Measurements from ENCODE around the gene ADARB2. TPM values are rescaled to one million over a fixed set of nuclear protein-coding genes. Genes with fewer than 3 reads are reported as not detected.

Gene ADARB2
- total and polyA plus RNA-seq, 10 of the 15 experiments (the other 5 are each of a cell fraction or from before 2014, with no cell fraction given) = 0.02 to 4.1 (median 0.76) TPM

DNA sequence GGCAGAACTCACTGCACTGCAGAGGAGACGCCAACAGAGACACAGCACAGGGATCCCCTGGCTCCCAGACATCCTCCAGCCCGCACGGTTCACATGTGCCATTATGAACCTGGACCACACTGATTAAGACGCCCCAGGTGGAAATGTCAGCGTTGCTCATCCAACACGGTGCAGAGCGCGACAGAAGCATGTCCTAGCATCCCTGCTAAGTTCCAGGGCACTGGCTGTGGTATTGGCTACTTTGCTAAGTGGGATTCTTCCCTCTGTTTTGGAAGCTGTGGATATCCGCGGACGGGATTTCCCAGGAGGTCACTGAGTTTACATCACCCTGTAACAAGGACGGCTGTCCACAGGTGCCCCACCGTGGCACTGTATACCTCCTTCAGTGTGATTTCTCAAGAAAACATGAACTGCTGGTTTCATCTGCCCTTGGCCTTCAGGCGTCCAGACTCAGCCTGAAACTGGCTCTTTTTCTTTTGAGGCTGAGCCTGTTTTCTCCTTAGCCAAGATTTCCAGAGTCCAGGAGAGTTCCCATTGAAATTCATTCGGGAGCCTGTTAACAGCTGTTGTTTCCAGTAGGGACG lies 357.1 kb downstream of the ADARB2 start:
- 29% methylated on average over 16 of the region's 16 CpGs for WGBS (ENCODE audit: insufficient coverage, insufficient replicate concordance, low lambda C conversion rate, missing lambda C conversion rate)
- Histone ChIP-seq H4K20me1 (ENCODE audit: control insufficient read depth, insufficient read depth) (no peaks in the 10 kb centered on the region), H3K4me3 (no peak overlapping the region), H2AFZ (ENCODE audit: control insufficient read depth, low read depth, low read length) (no peak overlapping the region), H3K27ac (ENCODE audit: control insufficient read depth, insufficient read depth) (no peak overlapping the region), H3K9ac (ENCODE audit: control insufficient read depth, insufficient read depth, low read length) (no peak overlapping the region), H3K9me3 (replicated peaks; ENCODE audit: control insufficient read depth, insufficient read depth, low read length) (no peaks in the 10 kb centered on the region), H3K4me2 (ENCODE audit: control insufficient read depth, insufficient read depth) (no peak overlapping the region), H3K27me3 (replicated peaks in 1 of 2; ENCODE audit: control insufficient read depth in 2 of 2, insufficient read depth in 2 of 2, low read length in 1 of 2) (no peaks in the 10 kb centered on the region), H3K4me1 (ENCODE audit: control insufficient read depth, insufficient read depth, low read length) (no peaks in the 10 kb centered on the region), H3K79me2 (ENCODE audit: control insufficient read depth, insufficient read depth, low read length) (no peaks in the 10 kb centered on the region), H3K36me3 (ENCODE audit: control insufficient read depth in 2 of 2, insufficient read depth in 2 of 2, low read length in 1 of 2) (no peaks in the 10 kb centered on the region)
- ChIA-PET SMC1A (ENCODE audit: uncharacterized antibody, unreplicated experiment) (no interaction called here), RAD21 (ENCODE audit: unreplicated experiment) (no interaction called here), POLR2A (no interaction called here), CTCF (interaction anchor here (0.9 kb wide), 1 partner anchor 11 kb away, joined by 3 read pairs; no protein-coding TSS in a partner anchor)
- no TSS peak for BruUV-seq (replicated peaks)
- no peak for ATAC-seq
- no peak for DNase-seq (ENCODE audit: low read depth, low spot score)
- intact Hi-C loops (cut with micrococcal nuclease; ENCODE audit: unreplicated experiment) = no loop called here
- no peak for TF ChIP-seq KLF5 (IDR thresholded peaks at IDR 0.05; ENCODE audit: partially characterized antibody)
- no peak for TF ChIP-seq MEF2B (IDR thresholded peaks at IDR 0.05; ENCODE audit: partially characterized antibody, poor library complexity, severe bottlenecking)
- TF ChIP-seq CHD4 (IDR thresholded peaks at IDR 0.05) = no peak
- no peak for TF ChIP-seq ETV6 (conservative IDR thresholded peaks at IDR 0.05 in 1 of 2, IDR thresholded peaks at IDR 0.05 in 1 of 2; ENCODE audit: borderline replicate concordance in 1 of 2, low read depth in 1 of 2)
- TF ChIP-seq MTA3 (IDR thresholded peaks at IDR 0.05; ENCODE audit: borderline replicate concordance, low read length) = no peak
- TF ChIP-seq FOS (IDR thresholded peaks at IDR 0.05; ENCODE audit: borderline replicate concordance, extremely low read depth, insufficient read length) = no peak
- no peak for TF ChIP-seq IKZF1 (conservative IDR thresholded peaks at IDR 0.05)
- no peak for TF ChIP-seq SMAD1 (IDR thresholded peaks at IDR 0.05; ENCODE audit: low read depth, partially characterized antibody)
- TF ChIP-seq, protein P1, sequence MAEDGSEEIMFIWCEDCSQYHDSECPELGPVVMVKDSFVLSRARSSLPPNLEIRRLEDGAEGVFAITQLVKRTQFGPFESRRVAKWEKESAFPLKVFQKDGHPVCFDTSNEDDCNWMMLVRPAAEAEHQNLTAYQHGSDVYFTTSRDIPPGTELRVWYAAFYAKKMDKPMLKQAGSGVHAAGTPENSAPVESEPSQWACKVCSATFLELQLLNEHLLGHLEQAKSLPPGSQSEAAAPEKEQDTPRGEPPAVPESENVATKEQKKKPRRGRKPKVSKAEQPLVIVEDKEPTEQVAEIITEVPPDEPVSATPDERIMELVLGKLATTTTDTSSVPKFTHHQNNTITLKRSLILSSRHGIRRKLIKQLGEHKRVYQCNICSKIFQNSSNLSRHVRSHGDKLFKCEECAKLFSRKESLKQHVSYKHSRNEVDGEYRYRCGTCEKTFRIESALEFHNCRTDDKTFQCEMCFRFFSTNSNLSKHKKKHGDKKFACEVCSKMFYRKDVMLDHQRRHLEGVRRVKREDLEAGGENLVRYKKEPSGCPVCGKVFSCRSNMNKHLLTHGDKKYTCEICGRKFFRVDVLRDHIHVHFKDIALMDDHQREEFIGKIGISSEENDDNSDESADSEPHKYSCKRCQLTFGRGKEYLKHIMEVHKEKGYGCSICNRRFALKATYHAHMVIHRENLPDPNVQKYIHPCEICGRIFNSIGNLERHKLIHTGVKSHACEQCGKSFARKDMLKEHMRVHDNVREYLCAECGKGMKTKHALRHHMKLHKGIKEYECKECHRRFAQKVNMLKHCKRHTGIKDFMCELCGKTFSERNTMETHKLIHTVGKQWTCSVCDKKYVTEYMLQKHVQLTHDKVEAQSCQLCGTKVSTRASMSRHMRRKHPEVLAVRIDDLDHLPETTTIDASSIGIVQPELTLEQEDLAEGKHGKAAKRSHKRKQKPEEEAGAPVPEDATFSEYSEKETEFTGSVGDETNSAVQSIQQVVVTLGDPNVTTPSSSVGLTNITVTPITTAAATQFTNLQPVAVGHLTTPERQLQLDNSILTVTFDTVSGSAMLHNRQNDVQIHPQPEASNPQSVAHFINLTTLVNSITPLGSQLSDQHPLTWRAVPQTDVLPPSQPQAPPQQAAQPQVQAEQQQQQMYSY (CRISPR knock-in tag; IDR thresholded peaks at IDR 0.05) = no peak
- no peak for TF ChIP-seq TARDBP (IDR thresholded peaks at IDR 0.05; ENCODE audit: borderline replicate concordance)
- TF ChIP-seq WRNIP1 (IDR thresholded peaks at IDR 0.05; ENCODE audit: borderline replicate concordance, low read depth, low read length) = no peak
- TF ChIP-seq, protein P2, sequence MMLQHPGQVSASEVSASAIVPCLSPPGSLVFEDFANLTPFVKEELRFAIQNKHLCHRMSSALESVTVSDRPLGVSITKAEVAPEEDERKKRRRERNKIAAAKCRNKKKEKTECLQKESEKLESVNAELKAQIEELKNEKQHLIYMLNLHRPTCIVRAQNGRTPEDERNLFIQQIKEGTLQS (IDR thresholded peaks at IDR 0.05; ENCODE audit: borderline replicate concordance, extremely low read depth, low read depth, low read length) = no peak
- TF ChIP-seq PML (IDR thresholded peaks at IDR 0.05; ENCODE audit: low read length) = no peak
- no peak for TF ChIP-seq MTA2 (IDR thresholded peaks at IDR 0.05; ENCODE audit: low read depth)
- no peak for TF ChIP-seq ZNF24 (IDR thresholded peaks at IDR 0.05)
- no peak for TF ChIP-seq SRF (IDR thresholded peaks at IDR 0.05; ENCODE audit: low read depth in 2 of 2, low read length in 2 of 2)
- no peak for TF ChIP-seq PAX8 (IDR thresholded peaks at IDR 0.05)
- no peak for FAIRE-seq
- in situ Hi-C loops (cut with MboI) = no loop called here

Data from GM12878 (cell line).